H1 (cell line): ENCODE results near the gene UHRF1. TPM values are rescaled to one million over a fixed set of nuclear protein-coding genes. Genes with fewer than 3 reads are reported as not detected.

ENCODE experiments used
- CTCF ChIA-PET: fragments of 300-600 bp; sonication (Branson Sonifier 250); formaldehyde crosslinking; loops from one replicate; lab custom pipeline; 2021; ENCODE audit not compliant: partially characterized antibody; lab: Charles Lee
- POLR2A ChIA-PET: fragments of 300-600 bp; sonication (Branson Sonifier 250); formaldehyde crosslinking; loops from one replicate; lab custom pipeline; 2021; ENCODE audit warnings: inconsistent platforms; ENCODE audit not compliant: partially characterized antibody; lab: Charles Lee
- DNase-seq, 2 experiments: peaks; one replicate each; pipeline versions ENCODE4 v3.0.0 to v3.0.0-alpha.2; 2010 to 2022; ENCODE audit warnings: low spot score in 2 of 2, low read depth in 1 of 2, mixed read lengths in 1 of 2
- FAIRE-seq: peaks from 2 replicates; lab custom pipeline; 2011; peaks lifted over from hg19 to GRCh38; lab: Jason Lieb, UNC
- H2AFZ ChIP-seq: 2 replicates; pipeline ENCODE4 v1.8.1; 2012; ENCODE audit warnings: low read length, inconsistent platforms
- H2AK5ac ChIP-seq: 2 replicates; pipeline ENCODE4 v1.6.1; 2013; ENCODE audit warnings: low read depth, low read length
- H2BK120ac ChIP-seq: replicated peaks from 2 replicates; pipeline ENCODE3; 2013; ENCODE audit warnings: low read depth, low read length, inconsistent platforms
- H2BK12ac ChIP-seq: 2 replicates; pipeline ENCODE4 v1.6.1; 2013; ENCODE audit warnings: low read depth, low read length
- H2BK15ac ChIP-seq: 2 replicates; pipeline ENCODE4 v1.6.1; 2013; ENCODE audit warnings: low read length
- H2BK20ac ChIP-seq: 2 replicates; pipeline ENCODE4 v1.6.1; 2013; ENCODE audit warnings: low read length
- H2BK5ac ChIP-seq: 2 replicates; pipeline ENCODE4 v1.6.1; 2013; ENCODE audit warnings: low read depth, low read length
- H3K14ac ChIP-seq: 2 replicates; pipeline ENCODE4 v1.6.1; 2013; ENCODE audit warnings: inconsistent platforms; ENCODE audit not compliant: insufficient read length
- H3K18ac ChIP-seq: 2 replicates; pipeline ENCODE4 v1.6.1; 2013; ENCODE audit warnings: low read length; ENCODE audit errors: extremely low read depth
- H3K23ac ChIP-seq: 2 replicates; pipeline ENCODE4 v1.6.1; 2013; ENCODE audit warnings: inconsistent platforms; ENCODE audit not compliant: insufficient read length
- H3K23me2 ChIP-seq: 2 replicates; pipeline ENCODE4 v1.6.1; 2013; ENCODE audit warnings: low read depth, low read length
- H3K27ac ChIP-seq: 2 replicates; pipeline ENCODE4 v1.6.1; 2011; ENCODE audit warnings: low read depth, low read length, inconsistent platforms
- H3K27me3 ChIP-seq, 4 experiments: replicated peaks in 1 of 4; 1 replicate in 1 of 4; 2 replicates in 3 of 4; pipeline versions ENCODE4 v1.6.1 to v1.8.1; 2011 to 2013; ENCODE audit warnings: low read length in 3 of 4, mild to moderate bottlenecking in 3 of 4, inconsistent platforms in 2 of 4, mixed read lengths in 2 of 4, moderate library complexity in 1 of 4; ENCODE audit not compliant: control insufficient read depth in 3 of 4, insufficient read depth in 3 of 4; ENCODE audit errors: extremely low read depth in 1 of 4
- H3K36me3 ChIP-seq, 4 experiments: 2 replicates each; pipeline versions ENCODE4 v1.6.1 to v1.8.1; 2011 to 2013; ENCODE audit warnings: mild to moderate bottlenecking in 4 of 4, low read length in 3 of 4, moderate library complexity in 2 of 4, control low read depth in 1 of 4, inconsistent platforms in 1 of 4; ENCODE audit not compliant: insufficient read depth in 4 of 4, control insufficient read depth in 2 of 4
- H3K4ac ChIP-seq: replicated peaks from 2 replicates; pipeline ENCODE3; 2013; ENCODE audit warnings: low read length, low read depth, mixed read lengths, inconsistent platforms; ENCODE audit not compliant: insufficient read length
- H3K4me1 ChIP-seq, 4 experiments: replicated peaks in 1 of 4; 1 replicate in 1 of 4; 2 replicates in 3 of 4; pipeline versions ENCODE4 v1.6.1 to v1.8.1; 2011 to 2013; ENCODE audit warnings: low read length in 3 of 4, inconsistent platforms in 2 of 4, mixed read lengths in 1 of 4; ENCODE audit not compliant: insufficient read depth in 4 of 4, control insufficient read depth in 3 of 4
- H3K4me2 ChIP-seq, 2 experiments: 2 replicates each; pipeline versions ENCODE4 v1.6.1 to v1.8.1; 2011 to 2013; ENCODE audit warnings: low read depth in 2 of 2, low read length in 2 of 2, control low read depth in 1 of 2, inconsistent platforms in 1 of 2, mild to moderate bottlenecking in 1 of 2; ENCODE audit not compliant: insufficient read depth in 1 of 2
- H3K4me3 ChIP-seq, 4 experiments: fragments of 200-600, 300-600 bp in 1 of 4; sonication (generic), shearing (Covaris generic), sonication (Bioruptor Twin) in 1 of 4; 2 replicates each; pipeline versions ENCODE4 v1.5.1 to v1.8.1; 2011 to 2016; ENCODE audit warnings: low read length in 4 of 4, low read depth in 3 of 4, control low read depth in 2 of 4, inconsistent platforms in 2 of 4, mild to moderate bottlenecking in 2 of 4, mixed read lengths in 1 of 4, moderate library complexity in 1 of 4; ENCODE audit not compliant: insufficient read depth in 2 of 4; ENCODE audit errors: extremely low read depth in 1 of 4
- H3K56ac ChIP-seq: replicated peaks from 2 replicates; pipeline ENCODE3; 2013; ENCODE audit warnings: low read depth, mild to moderate bottlenecking, mixed read lengths, low read length, inconsistent platforms; ENCODE audit not compliant: insufficient read length
- H3K79me1 ChIP-seq: 2 replicates; pipeline ENCODE4 v1.6.1; 2013; ENCODE audit warnings: low read depth, low read length, control low read depth
- H3K79me2 ChIP-seq, 2 experiments: 2 replicates each; pipeline versions ENCODE4 v1.6.1 to v1.8.1; 2012 to 2013; ENCODE audit warnings: low read length in 2 of 2, mild to moderate bottlenecking in 2 of 2, inconsistent platforms in 1 of 2; ENCODE audit not compliant: insufficient read depth in 2 of 2, control insufficient read depth in 1 of 2
- H3K9ac ChIP-seq, 4 experiments: replicated peaks in 1 of 4; 1 replicate in 1 of 4; 2 replicates in 3 of 4; pipeline versions ENCODE4 v1.6.1 to v1.8.1; 2011 to 2013; ENCODE audit warnings: low read depth in 3 of 4, low read length in 3 of 4, control low read depth in 2 of 4, mild to moderate bottlenecking in 2 of 4, moderate library complexity in 2 of 4, inconsistent platforms in 1 of 4; ENCODE audit errors: extremely low read depth in 1 of 4
- H3K9me3 ChIP-seq, 2 experiments: 2 replicates each; pipeline versions ENCODE4 v1.6.1 to v1.8.1; 2012 to 2013; ENCODE audit warnings: mild to moderate bottlenecking in 2 of 2, moderate library complexity in 2 of 2, control low read depth in 1 of 2, inconsistent platforms in 1 of 2, low read depth in 1 of 2, low read length in 1 of 2, mixed read lengths in 1 of 2; ENCODE audit not compliant: insufficient read depth in 2 of 2
- H4K20me1 ChIP-seq, 2 experiments: replicated peaks in 1 of 2; 2 replicates each; pipeline versions ENCODE3 to v1.8.1; 2011 to 2013; ENCODE audit warnings: inconsistent platforms in 2 of 2, low read length in 2 of 2, mild to moderate bottlenecking in 1 of 2; ENCODE audit not compliant: insufficient read depth in 2 of 2, control insufficient read depth in 1 of 2
- H4K5ac ChIP-seq: 2 replicates; pipeline ENCODE4 v1.6.1; 2013; ENCODE audit warnings: low read length, low read depth, mixed read lengths, inconsistent platforms; ENCODE audit not compliant: insufficient read length
- H4K8ac ChIP-seq: 2 replicates; pipeline ENCODE4 v1.8.0; 2013; ENCODE audit warnings: mild to moderate bottlenecking, moderate library complexity, low read length, inconsistent platforms; ENCODE audit not compliant: insufficient read depth; ENCODE audit errors: extremely low read depth
- H4K91ac ChIP-seq: replicated peaks from 2 replicates; pipeline ENCODE3; 2013; ENCODE audit warnings: low read length, mixed read lengths, inconsistent platforms; ENCODE audit not compliant: insufficient read length
- GTF2F1 ChIP-seq: IDR thresholded peaks from 2 replicates; pipeline ENCODE4 v1.6.1; 2012; ENCODE audit warnings: low read depth, low read length, improper control_type of control experiment, borderline replicate concordance
- JUND ChIP-seq: IDR thresholded peaks from 2 replicates; pipeline ENCODE4 v1.6.1; 2011; ENCODE audit warnings: mild to moderate bottlenecking, improper control_type of control experiment, low read length
- NANOG ChIP-seq: IDR thresholded peaks from 2 replicates; pipeline ENCODE4 v1.6.1; 2011; ENCODE audit warnings: low read length, low read depth, mild to moderate bottlenecking, inconsistent platforms; ENCODE audit not compliant: insufficient read depth, poor library complexity, severe bottlenecking
- PHF8 ChIP-seq: fragments of 200-600 bp; sonication (generic); conservative IDR thresholded peaks from 2 replicates; pipeline ENCODE4 v1.7.1; 2012; ENCODE audit warnings: low read depth, mild to moderate bottlenecking, inconsistent platforms, low read length, moderate library complexity
- POLR2A ChIP-seq, 2 experiments: IDR thresholded peaks; 1 replicate in 1 of 2; 2 replicates in 1 of 2; pipeline ENCODE4 v1.6.1; 2011; ENCODE audit warnings: low read depth in 2 of 2, low read length in 2 of 2, mild to moderate bottlenecking in 2 of 2; ENCODE audit errors: control extremely low read depth in 1 of 2
- POLR2AphosphoS5 ChIP-seq: IDR thresholded peaks from 2 replicates; pipeline ENCODE4 v1.6.1; 2011; ENCODE audit warnings: low read depth, low read length
- POU5F1 ChIP-seq: IDR thresholded peaks from 2 replicates; pipeline ENCODE4 v1.6.1; 2011; ENCODE audit warnings: low read depth, mild to moderate bottlenecking, low read length, moderate library complexity
- RNF2 ChIP-seq: fragments of 200-900, 300-1000 bp; sonication (generic); IDR thresholded peaks from 2 replicates; pipeline ENCODE4 v1.7.1; 2016; ENCODE audit warnings: borderline replicate concordance, low read depth, mild to moderate bottlenecking, antibody characterized with exemption, low read length; ENCODE audit not compliant: poor library complexity, severe bottlenecking; ENCODE audit errors: missing control alignments
- SAP30 ChIP-seq: fragments of 300-600 bp; sonication (generic); IDR thresholded peaks from 2 replicates; pipeline ENCODE4 v1.7.1; 2012; ENCODE audit warnings: low read length, moderate library complexity, mild to moderate bottlenecking, inconsistent platforms; ENCODE audit not compliant: insufficient read depth, insufficient replicate concordance
- SP1 ChIP-seq: IDR thresholded peaks from 2 replicates; pipeline ENCODE4 v1.6.1; 2011; ENCODE audit warnings: low read depth, low read length
- TAF1 ChIP-seq: IDR thresholded peaks from 2 replicates; pipeline ENCODE4 v1.6.1; 2011; ENCODE audit warnings: mild to moderate bottlenecking, low read depth, low read length
- TBP ChIP-seq: IDR thresholded peaks from 2 replicates; pipeline ENCODE4 v1.6.1; 2011; ENCODE audit warnings: low read depth, low read length, improper control_type of control experiment
- WGBS, 2 experiments: shearing (Covaris generic) in 1 of 2; methylation state at CpG; one replicate each; pipeline versions ENCODE4 v1.1.6 to v1.1.7; 2013 to 2015; ENCODE audit warnings: low lambda C conversion rate in 2 of 2, mixed read lengths in 2 of 2, inconsistent platforms in 1 of 2, low coverage in 1 of 2, missing lambda C conversion rate in 1 of 2; ENCODE audit not compliant: insufficient replicate concordance in 2 of 2, insufficient coverage in 1 of 2, insufficient read length in 1 of 2; ENCODE audit errors: extremely low coverage in 1 of 2, missing lambda C conversion rate in 1 of 2; 5-methylcytosine and 5-hydroxymethylcytosine counted together
- polyA plus RNA-seq, 7 experiments: library from polyadenylated mRNA; depleted of rRNA in 3 of 7; stranded (reverse) in 5 of 7; unstranded in 2 of 7; fragments of >200 nt in 5 of 7; fragments of 200-250 nt in 2 of 7; gene quantifications; 1 replicate in 5 of 7; 2 replicates in 1 of 7; 4 replicates in 1 of 7; pipeline versions ENCODE4 v1.2.1 to v1.2.3, GENCODE V29; 2011 to 2013; ENCODE audit warnings: missing spikeins in 2 of 7, mixed read lengths in 2 of 7
- total RNA-seq: library from RNA; stranded (reverse); fragmentation: NEBNext Ultra II Directional; extraction: Animal tissue kit (Norgen Biotek cat#: 25700); gene quantifications from 2 replicates; pipeline ENCODE4 v1.2.1, GENCODE V29; 2021

The UHRF1 gene
- total and polyA plus RNA-seq, 2 of the 8 experiments (the other 6 are each of a cell fraction or from before 2014, with no cell fraction given) = 14.7 to 65.8 TPM

DNA sequence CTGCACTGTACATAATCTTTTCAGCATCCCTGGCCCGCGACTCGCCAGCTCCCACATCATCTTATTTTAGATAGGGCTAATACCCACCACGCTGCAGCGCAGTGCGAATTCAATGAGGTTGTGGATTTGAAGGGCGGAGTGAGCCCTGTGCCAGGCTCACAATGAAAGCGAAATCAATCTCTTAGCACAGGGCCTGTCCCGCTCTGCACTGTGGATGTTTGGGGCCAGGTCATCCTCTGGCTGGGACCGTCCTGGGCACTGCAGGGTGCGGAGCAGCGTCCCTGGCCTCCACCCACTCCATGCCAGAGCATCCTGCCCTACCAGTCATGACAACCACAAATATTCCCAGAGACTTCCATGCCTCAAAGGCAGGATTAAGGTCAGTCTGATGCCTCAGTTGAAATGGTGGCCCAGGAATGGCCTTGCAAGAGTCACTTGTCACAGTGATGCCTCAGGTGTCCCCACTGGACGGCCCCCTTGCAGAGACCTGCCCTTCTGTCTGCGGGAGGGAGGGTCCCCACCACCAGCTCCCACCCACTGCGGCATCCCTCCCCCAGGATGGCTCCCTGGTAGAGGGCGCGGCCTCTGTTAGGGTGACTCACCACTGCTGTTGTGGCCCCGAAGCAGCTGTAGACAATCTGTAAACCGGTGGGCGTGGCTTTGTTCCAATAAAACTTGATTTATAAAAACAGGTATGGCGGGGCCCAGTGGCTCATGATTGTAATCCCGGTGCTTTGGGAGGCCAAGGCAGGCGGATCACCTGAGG, 5.6 kb downstream of the UHRF1 start:
- POLR2A ChIA-PET = interaction anchor here (0.6 to 1.2 kb wide), 3 partner anchors 13 to 236 kb away, joined by 3 read pairs; partner anchors contain the start of gene PLIN3
- Histone ChIP-seq H3K27ac (no peak overlapping the region), H3K79me1 (peaks cover 5% of the 10 kb centered on the region; the same call in 1 of the 2 replicates), H2AK5ac (no peak overlapping the region), H3K23ac (no peak overlapping the region), H3K4me1 (peaks cover 0 to 8% (median 5%) of the 10 kb centered on the region in 4 experiments; a peak in 6 of 7 replicates), H2AFZ (no peak overlapping the region), H3K4me2 (no peak overlapping the region), H3K9ac (no peak overlapping the region), H2BK5ac (no peak overlapping the region; the same call in 1 of the 2 replicates), H2BK20ac (no peak overlapping the region), H2BK120ac (no peak overlapping the region), H4K5ac (no peak overlapping the region), H3K14ac (no peak overlapping the region), H3K4me3 (no peak overlapping the region), H2BK12ac (no peak overlapping the region), H3K56ac (no peak overlapping the region), H3K23me2 (peaks cover 5% of the 10 kb centered on the region), H3K9me3 (no peaks in the 10 kb centered on the region), H3K18ac (no peak overlapping the region), H3K4ac (no peak overlapping the region), H4K8ac (no peak overlapping the region), H3K79me2 (peaks cover 4 to 70% of the 10 kb centered on the region in 2 experiments; a peak in 3 of 4 replicates), H4K91ac (no peak overlapping the region), H4K20me1 (peaks cover 7 to 24% of the 10 kb centered on the region in 2 experiments), H2BK15ac (no peak overlapping the region), H3K27me3 (no peaks in the 10 kb centered on the region; a peak in 1 of 7 replicates), H3K36me3 (peaks cover 4 to 29% (median 10%) of the 10 kb centered on the region in 4 experiments; a peak in 6 of 8 replicates)
- DNase-seq (no peak), FAIRE-seq (no peak)
- WGBS, 2 experiments = 92% methylated on average over 23 of the region's 23 CpGs; no CpG with 5 or more reads in 1 of the 2 experiments
- CTCF ChIA-PET = interaction anchor here (0.9 to 6.9 kb wide), 6 partner anchors 9 to 116 kb away, joined by 3 to 111 read pairs (median 3); no protein-coding TSS in a partner anchor
- TF ChIP-seq NANOG = no peak
- no peak for TF ChIP-seq SP1
- TF ChIP-seq GTF2F1 = no peak
- TF ChIP-seq JUND = no peak
- TF ChIP-seq POU5F1 = no peak
- no peak for TF ChIP-seq POLR2A (IDR thresholded peaks at IDR 0.05; ENCODE audit: control extremely low read depth in 1 of 2, low read depth in 2 of 2, low read length in 2 of 2)
- TF ChIP-seq RNF2 = no peak
- no peak for TF ChIP-seq TAF1
- no peak; the same call in 1 of the 2 replicates for TF ChIP-seq POLR2AphosphoS5
- no peak for TF ChIP-seq PHF8
- TF ChIP-seq TBP = no peak
- TF ChIP-seq SAP30 = no peak
